GM12864 (cell line): ENCODE measurements around the gene SMIM5.

Experiments
- DNase-seq: peaks from one replicate; pipeline ENCODE4 v3.0.0-alpha.2; 2011; ENCODE audit warnings: low read depth
- H3K4me3 ChIP-seq: 2 replicates; pipeline ENCODE4 v1.5.1; 2011; ENCODE audit warnings: mild to moderate bottlenecking, low read depth, low read length, control low read depth
- CTCF ChIP-seq: IDR thresholded peaks from 2 replicates; pipeline ENCODE4 v1.5.1; 2011; ENCODE audit warnings: low read depth, mild to moderate bottlenecking, moderate library complexity, low read length, control low read depth, inconsistent platforms; ENCODE audit errors: missing control alignments

SMIM5 gene

GRCh38 chr17:75604034-75604695, 29.1 kb upstream of the SMIM5 start:
- no peak for TF ChIP-seq CTCF
- no peak for DNase-seq
- no peak overlapping the region for H3K4me3 ChIP-seq

- TF ChIP-seq CTCF = no peak
- DNase-seq = no peak
These were observed 27.4 kb upstream of the SMIM5 start for GRCh38 chr17:75605790-75606189.

GRCh38 chr17:75607086-75607485, 26.1 kb upstream of the SMIM5 start:
- no peak for TF ChIP-seq CTCF
- DNase-seq = no peak
- no peak overlapping the region for H3K4me3 ChIP-seq

More at GRCh38 chr17:75605790-75606189, 27.4 kb upstream of the SMIM5 start:
- H3K4me3 ChIP-seq = no peak overlapping the region

- no peak for TF ChIP-seq CTCF
- DNase-seq = no peak
- H3K4me3 ChIP-seq = no peak overlapping the region
These were observed 22.9 kb upstream of the SMIM5 start for GRCh38 chr17:75610103-75610984.

- no peak overlapping the region for H3K4me3 ChIP-seq
- TF ChIP-seq CTCF = no peak
- DNase-seq = no peak
These were observed 21.3 kb upstream of the SMIM5 start for GRCh38 chr17:75611851-75612429.

- H3K4me3 ChIP-seq = no peak overlapping the region
- DNase-seq = no peak
- no peak for TF ChIP-seq CTCF
These were observed 20.2 kb upstream of the SMIM5 start for GRCh38 chr17:75612906-75613626.
